H1 (cell line): Measurements from ENCODE around the gene CHRDL2. TPM values are rescaled to one million over a fixed set of nuclear protein-coding genes. Genes with fewer than 3 reads are reported as not detected.

Experiments used
- CTCF ChIA-PET: fragments of 300-600 bp; sonication (Branson Sonifier 250); formaldehyde crosslinking; loops from one replicate; lab custom pipeline; 2021; ENCODE audit not compliant: partially characterized antibody; lab: Charles Lee
- POLR2A ChIA-PET: fragments of 300-600 bp; sonication (Branson Sonifier 250); formaldehyde crosslinking; loops from one replicate; lab custom pipeline; 2021; ENCODE audit warnings: inconsistent platforms; ENCODE audit not compliant: partially characterized antibody; lab: Charles Lee
- DNase-seq, 2 experiments: peaks; one replicate each; pipeline versions ENCODE4 v3.0.0 to v3.0.0-alpha.2; 2010 to 2022; ENCODE audit warnings: low spot score in 2 of 2, low read depth in 1 of 2, mixed read lengths in 1 of 2
- FAIRE-seq: peaks from 2 replicates; lab custom pipeline; 2011; peaks lifted over from hg19 to GRCh38; lab: Jason Lieb, UNC
- H2AFZ ChIP-seq: 2 replicates; pipeline ENCODE4 v1.8.1; 2012; ENCODE audit warnings: low read length, inconsistent platforms
- H2AK5ac ChIP-seq: 2 replicates; pipeline ENCODE4 v1.6.1; 2013; ENCODE audit warnings: low read depth, low read length
- H2BK120ac ChIP-seq: replicated peaks from 2 replicates; pipeline ENCODE3; 2013; ENCODE audit warnings: low read depth, low read length, inconsistent platforms
- H2BK12ac ChIP-seq: 2 replicates; pipeline ENCODE4 v1.6.1; 2013; ENCODE audit warnings: low read depth, low read length
- H2BK15ac ChIP-seq: 2 replicates; pipeline ENCODE4 v1.6.1; 2013; ENCODE audit warnings: low read length
- H2BK20ac ChIP-seq: 2 replicates; pipeline ENCODE4 v1.6.1; 2013; ENCODE audit warnings: low read length
- H2BK5ac ChIP-seq: 2 replicates; pipeline ENCODE4 v1.6.1; 2013; ENCODE audit warnings: low read depth, low read length
- H3K14ac ChIP-seq: 2 replicates; pipeline ENCODE4 v1.6.1; 2013; ENCODE audit warnings: inconsistent platforms; ENCODE audit not compliant: insufficient read length
- H3K18ac ChIP-seq: 2 replicates; pipeline ENCODE4 v1.6.1; 2013; ENCODE audit warnings: low read length; ENCODE audit errors: extremely low read depth
- H3K23ac ChIP-seq: 2 replicates; pipeline ENCODE4 v1.6.1; 2013; ENCODE audit warnings: inconsistent platforms; ENCODE audit not compliant: insufficient read length
- H3K23me2 ChIP-seq: 2 replicates; pipeline ENCODE4 v1.6.1; 2013; ENCODE audit warnings: low read depth, low read length
- H3K27ac ChIP-seq: 2 replicates; pipeline ENCODE4 v1.6.1; 2011; ENCODE audit warnings: low read depth, low read length, inconsistent platforms
- H3K27me3 ChIP-seq, 4 experiments: replicated peaks in 1 of 4; 1 replicate in 1 of 4; 2 replicates in 3 of 4; pipeline versions ENCODE4 v1.6.1 to v1.8.1; 2011 to 2013; ENCODE audit warnings: low read length in 3 of 4, mild to moderate bottlenecking in 3 of 4, inconsistent platforms in 2 of 4, mixed read lengths in 2 of 4, moderate library complexity in 1 of 4; ENCODE audit not compliant: control insufficient read depth in 3 of 4, insufficient read depth in 3 of 4; ENCODE audit errors: extremely low read depth in 1 of 4
- H3K36me3 ChIP-seq, 4 experiments: 2 replicates each; pipeline versions ENCODE4 v1.6.1 to v1.8.1; 2011 to 2013; ENCODE audit warnings: mild to moderate bottlenecking in 4 of 4, low read length in 3 of 4, moderate library complexity in 2 of 4, control low read depth in 1 of 4, inconsistent platforms in 1 of 4; ENCODE audit not compliant: insufficient read depth in 4 of 4, control insufficient read depth in 2 of 4
- H3K4ac ChIP-seq: replicated peaks from 2 replicates; pipeline ENCODE3; 2013; ENCODE audit warnings: low read length, low read depth, mixed read lengths, inconsistent platforms; ENCODE audit not compliant: insufficient read length
- H3K4me1 ChIP-seq, 4 experiments: replicated peaks in 1 of 4; 1 replicate in 1 of 4; 2 replicates in 3 of 4; pipeline versions ENCODE4 v1.6.1 to v1.8.1; 2011 to 2013; ENCODE audit warnings: low read length in 3 of 4, inconsistent platforms in 2 of 4, mixed read lengths in 1 of 4; ENCODE audit not compliant: insufficient read depth in 4 of 4, control insufficient read depth in 3 of 4
- H3K4me2 ChIP-seq, 2 experiments: 2 replicates each; pipeline versions ENCODE4 v1.6.1 to v1.8.1; 2011 to 2013; ENCODE audit warnings: low read depth in 2 of 2, low read length in 2 of 2, control low read depth in 1 of 2, inconsistent platforms in 1 of 2, mild to moderate bottlenecking in 1 of 2; ENCODE audit not compliant: insufficient read depth in 1 of 2
- H3K4me3 ChIP-seq, 4 experiments: fragments of 200-600, 300-600 bp in 1 of 4; sonication (generic), shearing (Covaris generic), sonication (Bioruptor Twin) in 1 of 4; 2 replicates each; pipeline versions ENCODE4 v1.5.1 to v1.8.1; 2011 to 2016; ENCODE audit warnings: low read length in 4 of 4, low read depth in 3 of 4, control low read depth in 2 of 4, inconsistent platforms in 2 of 4, mild to moderate bottlenecking in 2 of 4, mixed read lengths in 1 of 4, moderate library complexity in 1 of 4; ENCODE audit not compliant: insufficient read depth in 2 of 4; ENCODE audit errors: extremely low read depth in 1 of 4
- H3K56ac ChIP-seq: replicated peaks from 2 replicates; pipeline ENCODE3; 2013; ENCODE audit warnings: low read depth, mild to moderate bottlenecking, mixed read lengths, low read length, inconsistent platforms; ENCODE audit not compliant: insufficient read length
- H3K79me1 ChIP-seq: 2 replicates; pipeline ENCODE4 v1.6.1; 2013; ENCODE audit warnings: low read depth, low read length, control low read depth
- H3K79me2 ChIP-seq, 2 experiments: 2 replicates each; pipeline versions ENCODE4 v1.6.1 to v1.8.1; 2012 to 2013; ENCODE audit warnings: low read length in 2 of 2, mild to moderate bottlenecking in 2 of 2, inconsistent platforms in 1 of 2; ENCODE audit not compliant: insufficient read depth in 2 of 2, control insufficient read depth in 1 of 2
- H3K9ac ChIP-seq, 4 experiments: replicated peaks in 1 of 4; 1 replicate in 1 of 4; 2 replicates in 3 of 4; pipeline versions ENCODE4 v1.6.1 to v1.8.1; 2011 to 2013; ENCODE audit warnings: low read depth in 3 of 4, low read length in 3 of 4, control low read depth in 2 of 4, mild to moderate bottlenecking in 2 of 4, moderate library complexity in 2 of 4, inconsistent platforms in 1 of 4; ENCODE audit errors: extremely low read depth in 1 of 4
- H3K9me3 ChIP-seq, 2 experiments: 2 replicates each; pipeline versions ENCODE4 v1.6.1 to v1.8.1; 2012 to 2013; ENCODE audit warnings: mild to moderate bottlenecking in 2 of 2, moderate library complexity in 2 of 2, control low read depth in 1 of 2, inconsistent platforms in 1 of 2, low read depth in 1 of 2, low read length in 1 of 2, mixed read lengths in 1 of 2; ENCODE audit not compliant: insufficient read depth in 2 of 2
- H4K20me1 ChIP-seq, 2 experiments: replicated peaks in 1 of 2; 2 replicates each; pipeline versions ENCODE3 to v1.8.1; 2011 to 2013; ENCODE audit warnings: inconsistent platforms in 2 of 2, low read length in 2 of 2, mild to moderate bottlenecking in 1 of 2; ENCODE audit not compliant: insufficient read depth in 2 of 2, control insufficient read depth in 1 of 2
- H4K5ac ChIP-seq: 2 replicates; pipeline ENCODE4 v1.6.1; 2013; ENCODE audit warnings: low read length, low read depth, mixed read lengths, inconsistent platforms; ENCODE audit not compliant: insufficient read length
- H4K8ac ChIP-seq: 2 replicates; pipeline ENCODE4 v1.8.0; 2013; ENCODE audit warnings: mild to moderate bottlenecking, moderate library complexity, low read length, inconsistent platforms; ENCODE audit not compliant: insufficient read depth; ENCODE audit errors: extremely low read depth
- H4K91ac ChIP-seq: replicated peaks from 2 replicates; pipeline ENCODE3; 2013; ENCODE audit warnings: low read length, mixed read lengths, inconsistent platforms; ENCODE audit not compliant: insufficient read length
- ASH2L ChIP-seq: fragments of 200-600, 300-600 bp; sonication (generic); IDR thresholded peaks from one replicate; pipeline ENCODE4 v1.7.1; 2017; ENCODE audit warnings: low read length
- CHD2 ChIP-seq: IDR thresholded peaks from 2 replicates; pipeline ENCODE4 v1.6.1; 2012; ENCODE audit warnings: low read length, improper control_type of control experiment
- HDAC6 ChIP-seq: IDR thresholded peaks from one replicate; pipeline ENCODE4 v1.7.1; 2012; ENCODE audit warnings: low read depth, mild to moderate bottlenecking, inconsistent platforms, low read length, moderate library complexity
- PHF8 ChIP-seq: fragments of 200-600 bp; sonication (generic); conservative IDR thresholded peaks from 2 replicates; pipeline ENCODE4 v1.7.1; 2012; ENCODE audit warnings: low read depth, mild to moderate bottlenecking, inconsistent platforms, low read length, moderate library complexity
- POLR2A ChIP-seq, 2 experiments: IDR thresholded peaks; 1 replicate in 1 of 2; 2 replicates in 1 of 2; pipeline ENCODE4 v1.6.1; 2011; ENCODE audit warnings: low read depth in 2 of 2, low read length in 2 of 2, mild to moderate bottlenecking in 2 of 2; ENCODE audit errors: control extremely low read depth in 1 of 2
- POU5F1 ChIP-seq: IDR thresholded peaks from 2 replicates; pipeline ENCODE4 v1.6.1; 2011; ENCODE audit warnings: low read depth, mild to moderate bottlenecking, low read length, moderate library complexity
- SIRT6 ChIP-seq: IDR thresholded peaks from one replicate; pipeline ENCODE4 v1.7.1; 2012; ENCODE audit warnings: low read length, inconsistent platforms
- SIX5 ChIP-seq: IDR thresholded peaks from 2 replicates; pipeline ENCODE4 v1.6.1; 2011; ENCODE audit warnings: mild to moderate bottlenecking, low read depth, low read length
- TCF12 ChIP-seq: IDR thresholded peaks from 2 replicates; pipeline ENCODE4 v1.6.1; 2011; ENCODE audit warnings: low read depth, mild to moderate bottlenecking, low read length
- WGBS, 2 experiments: shearing (Covaris generic) in 1 of 2; methylation state at CpG; one replicate each; pipeline versions ENCODE4 v1.1.6 to v1.1.7; 2013 to 2015; ENCODE audit warnings: low lambda C conversion rate in 2 of 2, mixed read lengths in 2 of 2, inconsistent platforms in 1 of 2, low coverage in 1 of 2, missing lambda C conversion rate in 1 of 2; ENCODE audit not compliant: insufficient replicate concordance in 2 of 2, insufficient coverage in 1 of 2, insufficient read length in 1 of 2; ENCODE audit errors: extremely low coverage in 1 of 2, missing lambda C conversion rate in 1 of 2; 5-methylcytosine and 5-hydroxymethylcytosine counted together
- polyA plus RNA-seq, 7 experiments: library from polyadenylated mRNA; depleted of rRNA in 3 of 7; stranded (reverse) in 5 of 7; unstranded in 2 of 7; fragments of >200 nt in 5 of 7; fragments of 200-250 nt in 2 of 7; gene quantifications; 1 replicate in 5 of 7; 2 replicates in 1 of 7; 4 replicates in 1 of 7; pipeline versions ENCODE4 v1.2.1 to v1.2.3, GENCODE V29; 2011 to 2013; ENCODE audit warnings: missing spikeins in 2 of 7, mixed read lengths in 2 of 7
- total RNA-seq: library from RNA; stranded (reverse); fragmentation: NEBNext Ultra II Directional; extraction: Animal tissue kit (Norgen Biotek cat#: 25700); gene quantifications from 2 replicates; pipeline ENCODE4 v1.2.1, GENCODE V29; 2021
- TF ChIP-seq, protein P1 (sequence below): IDR thresholded peaks from 2 replicates; pipeline ENCODE4 v1.6.1; 2011; ENCODE audit warnings: low read depth, mild to moderate bottlenecking, low read length; ENCODE audit not compliant: insufficient read depth
- TF ChIP-seq, protein P2 (sequence below), 3 experiments: IDR thresholded peaks; 1 replicate in 2 of 3; 2 replicates in 1 of 3; pipeline versions ENCODE4 v1.5.1 to v1.6.1; 2011; ENCODE audit warnings: low read length in 3 of 3, mild to moderate bottlenecking in 3 of 3, inconsistent platforms in 2 of 3, low read depth in 1 of 3, moderate library complexity in 1 of 3; ENCODE audit not compliant: insufficient read depth in 1 of 3; ENCODE audit errors: control extremely low read depth in 1 of 3

Gene CHRDL2
- total and polyA plus RNA-seq, 2 of the 8 experiments (the other 6 are each of a cell fraction or from before 2014, with no cell fraction given), result 0.26 to 0.48 TPM

DNA sequence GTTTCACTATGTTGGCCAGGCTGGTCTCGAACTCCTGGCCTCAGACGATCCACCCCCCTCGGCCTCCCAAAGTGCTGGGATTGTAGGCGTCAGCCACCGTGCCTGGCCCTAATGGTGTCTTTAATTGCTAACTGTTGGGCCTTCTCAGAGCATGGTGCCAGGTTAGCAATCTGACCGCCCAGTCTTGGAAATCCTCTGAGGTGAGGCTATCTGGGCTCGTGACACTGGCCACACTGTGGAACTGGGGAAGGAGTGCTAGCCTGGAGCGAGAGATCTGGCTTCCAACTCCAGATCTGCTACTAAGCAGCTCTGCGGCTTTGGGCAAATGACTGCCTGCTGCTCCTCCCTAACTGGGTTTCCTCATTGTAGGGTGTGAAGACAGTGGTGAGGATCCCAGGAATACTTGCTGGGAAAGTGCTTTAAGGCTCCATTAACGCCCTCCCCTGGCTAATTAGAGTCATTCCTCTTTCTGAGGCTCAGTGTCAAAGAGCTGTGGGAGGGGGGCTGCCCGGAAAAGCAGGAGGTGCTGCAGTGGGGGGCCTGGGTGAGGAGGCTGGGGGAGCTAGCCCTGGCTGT is 35.4 kb downstream of the CHRDL2 start:
- FAIRE-seq (peak; percentile 36), DNase-seq (no peak)
- peaks cover 0 to 8% (median 3%) of the 10 kb centered on the region in 4 experiments; a peak in 3 of 7 replicates for H3K4me1 ChIP-seq
- no peak overlapping the region for H3K14ac ChIP-seq
- H4K5ac ChIP-seq, result no peak overlapping the region
- 0 out of 2 replicates have a peak overlapping the region, but pooled peaks have one; percentile 56 for H2AFZ ChIP-seq
- H2AK5ac ChIP-seq, result no peak overlapping the region
- no peak overlapping the region for H4K8ac ChIP-seq
- POLR2A ChIA-PET, result interaction anchor here (1.2 to 1.7 kb wide), 2 partner anchors 10 to 19 kb away, joined by 3 to 4 read pairs; no protein-coding TSS in a partner anchor
- no peaks in the 10 kb centered on the region for H3K79me2 ChIP-seq
- H3K27me3 ChIP-seq, result no peaks in the 10 kb centered on the region; a peak in 3 of 7 replicates
- H3K18ac ChIP-seq, result no peak overlapping the region
- no peak overlapping the region for H3K9ac ChIP-seq
- no peak overlapping the region for H2BK5ac ChIP-seq
- H3K9me3 ChIP-seq, result no peaks in the 10 kb centered on the region
- H3K56ac ChIP-seq, result no peak overlapping the region
- CTCF ChIA-PET, result interaction anchor here (0.6 to 16.5 kb wide), 23 partner anchors 9 to 385 kb away, joined by 3 to 348 read pairs (median 4); no protein-coding TSS in a partner anchor
- H4K20me1 ChIP-seq, result no peaks in the 10 kb centered on the region
- no peak overlapping the region for H2BK120ac ChIP-seq
- H3K4me2 ChIP-seq, result 0 out of 4 replicates have a peak overlapping the region, but pooled peaks of 1 of the 2 experiments have one; percentile 8
- H3K23me2 ChIP-seq, result no peaks in the 10 kb centered on the region; the same call in 1 of the 2 replicates
- no peak overlapping the region for H2BK12ac ChIP-seq
- no peak overlapping the region for H4K91ac ChIP-seq
- H2BK20ac ChIP-seq, result no peak overlapping the region
- H2BK15ac ChIP-seq, result no peak overlapping the region
- H3K79me1 ChIP-seq, result no peaks in the 10 kb centered on the region
- no peak overlapping the region for H3K4me3 ChIP-seq
- no peaks in the 10 kb centered on the region for H3K36me3 ChIP-seq
- no peak overlapping the region for H3K27ac ChIP-seq
- no peak overlapping the region for H3K4ac ChIP-seq
- WGBS, 2 experiments, result 77% methylated on average over 11 of the region's 11 CpGs; no CpG with 5 or more reads in 1 of the 2 experiments
- no peak overlapping the region for H3K23ac ChIP-seq
- TF ChIP-seq, protein P1, sequence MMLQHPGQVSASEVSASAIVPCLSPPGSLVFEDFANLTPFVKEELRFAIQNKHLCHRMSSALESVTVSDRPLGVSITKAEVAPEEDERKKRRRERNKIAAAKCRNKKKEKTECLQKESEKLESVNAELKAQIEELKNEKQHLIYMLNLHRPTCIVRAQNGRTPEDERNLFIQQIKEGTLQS, result no peak
- TF ChIP-seq ASH2L (no peak), HDAC6 (no peak), TCF12 (no peak), SIRT6 (no peak), PHF8 (no peak), CHD2 (no peak), POU5F1 (no peak), SIX5 (no peak), POLR2A (IDR thresholded peaks at IDR 0.05; ENCODE audit: control extremely low read depth in 1 of 2, low read depth in 2 of 2, low read length in 2 of 2) (no peak)
- TF ChIP-seq, protein P2, sequence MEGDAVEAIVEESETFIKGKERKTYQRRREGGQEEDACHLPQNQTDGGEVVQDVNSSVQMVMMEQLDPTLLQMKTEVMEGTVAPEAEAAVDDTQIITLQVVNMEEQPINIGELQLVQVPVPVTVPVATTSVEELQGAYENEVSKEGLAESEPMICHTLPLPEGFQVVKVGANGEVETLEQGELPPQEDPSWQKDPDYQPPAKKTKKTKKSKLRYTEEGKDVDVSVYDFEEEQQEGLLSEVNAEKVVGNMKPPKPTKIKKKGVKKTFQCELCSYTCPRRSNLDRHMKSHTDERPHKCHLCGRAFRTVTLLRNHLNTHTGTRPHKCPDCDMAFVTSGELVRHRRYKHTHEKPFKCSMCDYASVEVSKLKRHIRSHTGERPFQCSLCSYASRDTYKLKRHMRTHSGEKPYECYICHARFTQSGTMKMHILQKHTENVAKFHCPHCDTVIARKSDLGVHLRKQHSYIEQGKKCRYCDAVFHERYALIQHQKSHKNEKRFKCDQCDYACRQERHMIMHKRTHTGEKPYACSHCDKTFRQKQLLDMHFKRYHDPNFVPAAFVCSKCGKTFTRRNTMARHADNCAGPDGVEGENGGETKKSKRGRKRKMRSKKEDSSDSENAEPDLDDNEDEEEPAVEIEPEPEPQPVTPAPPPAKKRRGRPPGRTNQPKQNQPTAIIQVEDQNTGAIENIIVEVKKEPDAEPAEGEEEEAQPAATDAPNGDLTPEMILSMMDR (IDR thresholded peaks at IDR 0.05; ENCODE audit: control extremely low read depth in 1 of 3, insufficient read depth in 1 of 3, low read depth in 1 of 3, low read length in 3 of 3), result peak in 2 of 3 experiments; percentile 33 to 44; a peak in 3 of 4 replicates
